GM21381 (cell line): Measurements from ENCODE around the gene RAP2C.

Experiments used
- ATAC-seq: cut with Tn5 transposase; IDR thresholded peaks from one replicate; pipeline ENCODE4 v1.9.1; 2021; ENCODE audit warnings: mild to moderate bottlenecking, moderate library complexity; ENCODE audit not compliant: unreplicated experiment

The RAP2C gene

DNA sequence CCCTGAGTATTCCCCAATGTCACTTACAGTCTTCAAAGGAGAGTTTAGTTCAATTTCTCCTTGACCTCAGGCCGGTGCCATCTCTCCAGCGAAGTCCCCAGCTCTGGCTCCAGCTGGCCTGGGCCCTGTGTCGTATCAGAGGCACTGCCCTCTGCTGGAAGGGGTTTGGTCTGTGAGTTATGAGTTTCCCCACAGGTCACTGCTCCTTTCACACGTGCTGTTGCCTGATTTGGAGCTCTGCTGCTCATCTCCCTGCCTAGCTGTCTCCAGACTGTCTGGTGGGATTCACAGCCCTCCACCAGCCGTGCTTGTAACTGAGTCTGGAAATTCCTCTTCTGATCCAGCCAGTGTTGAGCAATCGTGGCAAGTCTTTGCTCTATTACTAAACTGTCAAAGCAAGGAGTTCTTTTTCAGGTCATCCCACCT, at the start of gene RAP2C:
TSS of gene RAP2C (minus strand) at position 105 of the 426 bp plus-strand sequence. CDS start 2,179 bp downstream, outside the sequence.
- peak; percentile 52 for ATAC-seq

DNA sequence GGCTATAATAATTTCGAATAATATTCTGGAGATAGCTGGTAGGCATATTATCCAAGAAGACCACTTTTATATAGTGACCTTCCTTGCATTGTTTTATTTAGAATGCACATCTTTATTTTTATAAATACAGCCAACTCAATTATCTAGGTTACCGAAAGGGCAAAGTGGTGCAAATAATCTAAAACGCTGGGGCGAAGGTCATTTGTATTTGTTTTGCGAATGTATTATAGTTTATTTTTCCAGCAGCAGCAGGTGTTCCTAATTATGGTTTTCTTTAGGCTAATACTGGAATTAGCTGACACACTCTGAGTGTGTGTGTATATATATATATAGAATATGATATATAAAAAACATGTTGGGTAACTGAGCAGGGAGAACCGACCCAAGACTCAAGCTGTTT, 48.1 kb upstream of the RAP2C start:
- no peak for ATAC-seq

DNA sequence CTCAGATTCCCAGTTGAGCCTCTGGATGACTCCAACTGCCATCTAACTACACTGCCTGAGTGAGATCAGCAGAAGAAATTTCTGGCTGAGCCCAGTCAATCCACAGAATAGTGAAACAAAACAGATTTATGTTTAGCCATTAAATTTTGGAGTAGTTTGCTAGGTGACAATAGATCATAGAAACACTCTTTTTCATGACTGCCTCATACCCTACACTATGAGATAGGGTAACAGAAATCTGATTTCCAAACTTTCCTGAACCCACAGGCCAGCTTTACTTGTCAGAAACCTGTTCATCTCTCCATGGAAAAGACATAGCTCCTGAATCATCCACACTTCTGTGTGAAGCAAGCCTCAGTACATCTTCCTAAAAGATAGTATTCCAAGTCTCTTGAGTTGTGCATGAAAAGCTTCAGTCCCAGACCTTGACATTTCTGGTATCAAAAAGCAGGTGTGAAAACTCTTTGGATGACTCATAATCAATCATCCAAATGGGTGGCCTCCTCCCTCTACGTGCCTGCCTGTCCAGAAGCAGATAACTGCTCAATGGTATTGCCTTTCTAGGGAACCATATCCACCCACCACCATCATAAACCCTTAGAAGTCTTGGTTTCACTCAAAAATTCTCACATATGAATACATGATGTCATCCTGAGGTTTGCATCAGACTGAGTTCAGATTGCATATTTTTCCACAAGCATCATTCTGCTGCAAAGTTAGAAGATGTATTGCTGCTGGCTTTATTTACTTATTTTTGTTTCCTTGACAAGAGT, 47.5 kb upstream of the RAP2C start:
- ATAC-seq = no peak

DNA sequence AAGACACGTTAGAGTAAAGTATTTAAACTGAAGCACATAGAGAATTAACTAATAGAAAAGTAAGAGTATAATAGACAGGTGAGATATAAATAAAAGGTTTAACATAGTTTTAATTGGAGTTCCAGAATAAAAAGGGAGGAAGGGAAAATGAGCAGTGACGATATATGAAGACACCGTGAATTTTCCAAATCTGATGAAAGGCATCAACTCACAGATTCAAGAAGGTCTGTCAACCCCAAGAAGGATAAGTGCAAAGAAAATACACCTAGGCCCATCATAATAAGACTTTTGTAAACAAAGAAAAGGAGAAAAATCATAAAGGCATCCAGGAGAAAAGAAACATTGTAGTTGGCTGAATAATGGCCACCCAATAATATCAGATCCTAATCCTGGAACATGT, 43.9 kb upstream of the RAP2C start:
- no peak for ATAC-seq

DNA sequence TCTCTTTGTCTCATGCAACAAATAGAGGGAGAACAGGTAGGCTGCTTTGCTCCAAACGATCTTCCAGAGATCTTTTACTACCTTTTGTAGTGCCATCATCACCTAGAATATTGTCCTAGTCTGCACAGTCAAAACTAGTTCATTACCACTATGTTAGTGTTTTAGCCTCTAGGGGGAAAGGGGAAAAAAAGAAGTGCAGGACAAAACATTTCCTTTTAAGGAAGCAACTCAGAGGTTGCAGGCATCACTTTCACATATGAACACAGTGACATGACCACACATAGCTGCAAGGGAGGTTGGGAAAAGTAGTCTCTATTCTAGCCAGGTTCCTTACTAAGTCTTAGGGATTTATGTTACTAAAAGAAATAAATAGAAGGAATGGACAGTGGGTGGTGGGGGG, 39.3 kb upstream of the RAP2C start:
- no peak for ATAC-seq

DNA sequence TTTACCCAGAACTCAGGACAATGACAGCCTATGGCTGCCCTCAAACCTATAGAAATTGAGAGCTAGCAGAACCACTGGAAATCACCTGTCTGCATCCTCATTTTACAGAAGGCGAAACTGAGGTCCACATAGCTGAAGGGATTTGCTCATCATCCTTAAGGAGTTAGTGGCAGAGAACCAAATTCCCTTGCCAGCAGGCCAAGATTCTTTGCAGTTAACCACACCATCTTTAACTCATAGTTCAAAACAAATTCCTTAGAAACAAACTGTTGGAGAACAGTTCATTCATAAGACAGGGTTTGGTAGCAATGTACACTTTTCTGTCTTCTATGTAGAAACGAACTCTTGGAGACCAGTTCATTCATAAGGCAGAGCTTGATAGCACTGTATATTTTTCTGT, 37.9 kb upstream of the RAP2C start:
- ATAC-seq = no peak

DNA sequence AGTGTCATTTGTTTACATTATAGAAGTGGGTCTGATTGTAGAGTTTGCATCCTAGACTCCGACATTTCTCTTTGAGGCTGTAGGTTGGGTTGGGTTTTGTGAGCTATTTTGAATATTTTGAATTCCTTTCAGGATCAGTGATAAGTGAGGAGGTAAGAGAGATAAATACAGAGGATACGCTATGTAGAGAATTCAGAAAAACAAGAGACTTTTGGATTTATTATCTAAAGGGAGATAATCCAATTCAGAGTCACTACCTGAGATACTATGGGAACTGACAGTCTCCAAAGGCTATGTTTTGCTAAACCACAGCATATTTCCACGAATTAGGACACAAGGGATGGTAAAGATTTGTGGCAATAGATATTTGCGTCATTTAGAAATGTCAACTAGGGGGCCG, 16.9 kb upstream of the RAP2C start:
- no peak for ATAC-seq

DNA sequence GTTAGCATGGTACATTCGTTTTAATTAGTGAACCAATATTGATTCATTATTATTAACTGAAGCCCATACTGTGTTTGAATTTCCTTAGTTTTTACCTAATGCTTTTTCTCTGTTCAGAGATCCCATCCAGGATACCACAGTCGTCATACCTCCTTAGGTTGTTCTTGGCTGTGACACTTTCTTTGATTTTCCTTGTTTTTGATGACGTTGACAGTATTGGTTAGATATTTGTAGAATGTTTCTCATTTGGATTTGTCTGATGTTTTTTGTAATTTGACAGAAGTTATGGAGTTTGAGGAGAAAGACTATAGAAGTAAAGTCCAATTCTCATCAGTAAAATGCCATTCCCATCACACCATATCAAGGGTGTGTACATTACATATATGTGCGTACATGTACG, 16.2 kb upstream of the RAP2C start:
- ATAC-seq = no peak

DNA sequence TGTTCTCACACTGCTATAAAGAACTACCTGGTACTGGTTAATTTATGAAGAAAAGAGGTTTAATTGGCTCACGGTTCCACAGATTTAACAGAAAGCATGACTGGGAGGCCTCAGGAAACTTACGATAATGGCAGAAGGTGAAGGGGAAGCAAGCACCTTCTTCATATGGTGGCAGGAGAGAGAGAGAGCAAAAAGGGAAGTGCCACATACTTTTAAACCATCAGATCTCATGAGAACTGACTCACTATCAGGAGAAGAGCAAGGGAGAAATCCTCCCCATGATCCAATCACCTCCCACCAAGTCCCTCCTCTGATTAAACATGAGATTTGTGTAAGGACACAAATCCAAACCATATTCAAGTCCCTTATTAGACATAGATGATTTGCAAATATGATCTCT, 12.3 kb upstream of the RAP2C start:
- no peak for ATAC-seq

DNA sequence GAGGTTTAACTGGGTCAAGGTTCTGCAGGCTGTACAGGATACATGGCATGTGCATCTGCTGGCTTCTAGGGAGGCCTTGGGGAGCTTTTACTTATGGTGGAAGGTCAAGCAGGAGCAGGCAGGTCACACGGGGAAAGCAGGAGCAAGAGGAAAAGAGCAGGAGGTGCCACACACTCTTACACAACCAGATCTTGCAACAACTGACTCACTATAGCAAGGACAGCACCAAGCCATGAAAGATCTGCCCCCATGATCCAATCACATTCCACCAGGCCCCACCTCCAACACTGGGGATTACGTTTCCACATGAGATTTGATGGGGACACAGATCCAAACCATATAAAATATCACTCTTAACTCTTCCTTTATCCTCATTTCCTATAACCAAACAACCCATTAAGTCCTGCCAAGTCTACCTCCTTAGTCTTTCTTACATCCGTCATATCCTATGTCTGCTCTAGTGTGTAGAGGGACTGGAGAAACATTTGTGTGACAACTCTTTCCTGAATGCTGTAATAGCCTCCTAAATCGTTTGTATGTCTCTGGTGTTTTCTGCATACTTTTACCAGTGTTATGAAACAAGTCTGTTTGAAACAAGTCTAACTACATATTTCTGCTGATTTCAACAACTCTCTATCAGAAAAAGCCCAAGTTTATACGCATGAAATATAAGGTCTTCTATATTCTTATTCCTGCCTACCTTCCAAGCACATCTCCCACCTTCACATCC, 8.3 kb upstream of the RAP2C start:
- ATAC-seq = no peak

DNA sequence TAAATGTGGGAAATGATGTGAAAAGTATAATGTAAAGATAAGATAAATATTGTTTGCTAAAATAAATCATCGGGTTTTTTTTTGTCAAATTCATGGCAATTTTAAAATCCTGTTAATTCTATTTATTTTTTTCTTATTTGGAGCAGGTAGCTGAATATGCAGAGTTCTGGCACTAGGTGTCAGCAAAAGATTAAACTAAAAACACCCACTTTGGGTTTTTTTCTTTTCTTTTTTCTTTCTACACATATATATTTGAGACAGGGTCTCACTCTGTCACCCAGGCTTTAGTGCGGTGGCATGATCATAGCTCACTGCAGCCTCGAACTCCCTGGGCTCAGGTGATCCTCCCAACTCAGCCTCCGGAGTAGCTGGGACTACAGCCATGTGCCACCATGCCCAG, 6.9 kb upstream of the RAP2C start:
- no peak for ATAC-seq

DNA sequence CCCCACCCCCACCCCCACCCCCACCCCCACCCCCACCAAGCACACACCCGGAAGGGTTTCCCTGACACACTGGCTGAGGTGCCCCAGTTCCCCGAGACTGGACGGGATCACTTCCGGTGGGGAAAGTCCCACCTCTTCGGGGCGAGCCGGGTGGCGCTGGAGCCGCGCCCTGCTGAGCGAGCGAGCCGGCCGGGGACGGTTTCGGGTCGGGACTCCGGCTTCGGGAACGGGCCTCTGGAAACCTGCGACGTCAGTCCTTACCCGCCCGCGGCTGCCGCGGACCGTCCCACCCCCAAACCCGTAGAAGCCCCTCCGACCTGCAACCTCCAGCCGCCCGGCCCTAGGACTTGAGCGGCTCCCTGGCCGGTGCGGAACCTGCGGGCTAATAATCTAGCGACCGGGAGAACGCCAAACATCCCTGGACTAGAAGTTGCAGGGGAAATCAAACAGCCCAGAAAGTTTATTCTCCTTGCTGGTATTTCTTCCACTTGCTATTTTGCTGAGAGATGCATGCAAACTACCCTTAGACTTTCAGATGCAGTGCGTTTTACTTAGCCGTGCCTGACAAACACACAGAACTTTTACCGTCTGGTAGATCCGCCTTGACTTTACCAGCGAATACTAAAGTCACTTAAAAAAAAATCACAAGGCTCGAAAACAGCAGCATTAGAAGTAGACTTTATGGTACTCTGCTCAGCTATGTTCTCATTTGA, 991 bp downstream of the RAP2C start:
- ATAC-seq = peak; percentile 56

DNA sequence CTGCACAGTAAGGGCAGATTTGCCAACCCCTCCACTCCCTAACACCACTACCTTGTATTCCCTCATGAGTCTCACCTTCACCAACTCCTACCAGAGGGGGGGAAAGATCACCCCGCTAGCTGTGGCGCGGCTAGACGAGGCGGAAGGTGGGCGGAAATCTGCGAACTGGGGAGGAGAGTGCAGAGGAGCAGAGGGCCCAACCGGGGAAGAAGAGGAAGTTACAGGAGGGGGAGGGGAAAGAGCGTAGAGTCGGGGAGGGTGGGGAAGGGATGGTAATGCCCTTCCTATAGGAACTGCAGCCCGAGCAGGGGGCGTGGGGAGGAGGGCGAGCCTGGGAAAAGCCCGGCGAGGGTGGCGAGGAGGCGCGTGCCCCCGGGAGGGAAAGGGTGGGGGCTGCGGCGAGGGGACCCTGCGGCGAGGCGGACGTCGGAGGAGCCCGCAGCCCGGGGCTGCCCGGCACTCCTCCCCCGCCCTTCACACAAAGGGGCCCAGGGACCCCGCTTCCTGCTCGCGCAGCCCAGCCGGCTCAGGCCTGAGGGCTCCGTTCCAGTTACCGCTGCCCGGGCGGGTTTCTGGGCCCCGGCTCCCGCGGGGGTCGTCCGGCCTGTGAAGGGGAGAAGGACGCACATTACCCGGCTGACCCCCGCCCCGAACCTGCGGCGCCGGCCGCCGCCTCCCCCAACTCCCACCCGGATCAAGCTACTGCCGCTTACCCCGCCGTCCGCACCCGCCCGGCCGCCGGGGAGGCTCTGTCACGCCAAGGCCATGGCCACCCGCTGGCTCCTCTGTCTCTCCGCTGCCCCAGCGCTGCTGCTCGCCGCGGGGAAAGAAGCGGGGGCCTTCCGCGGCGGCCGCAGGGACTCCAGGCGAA, 1.8 kb downstream of the RAP2C start:
- ATAC-seq = peak; percentile 67

DNA sequence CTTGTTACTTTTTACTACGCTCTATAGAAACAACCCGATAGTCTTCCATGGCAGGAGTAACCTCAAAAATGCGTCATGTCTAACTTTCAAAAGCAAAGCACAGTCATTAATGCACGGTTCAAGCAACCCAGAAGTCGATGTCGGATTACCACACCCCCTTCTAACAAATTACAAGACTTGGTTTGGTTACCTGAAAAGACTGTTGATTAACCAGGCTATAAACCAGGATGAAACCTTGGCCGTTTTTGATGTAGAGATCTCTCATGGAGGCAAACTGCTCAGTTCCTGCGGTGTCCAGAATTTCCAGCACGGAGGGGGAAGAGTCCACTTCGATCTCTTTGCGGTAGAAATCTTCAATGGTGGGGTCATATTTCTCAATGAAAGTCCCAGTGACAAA, 2.4 kb downstream of the RAP2C start:
- peak; percentile 16 for ATAC-seq

DNA sequence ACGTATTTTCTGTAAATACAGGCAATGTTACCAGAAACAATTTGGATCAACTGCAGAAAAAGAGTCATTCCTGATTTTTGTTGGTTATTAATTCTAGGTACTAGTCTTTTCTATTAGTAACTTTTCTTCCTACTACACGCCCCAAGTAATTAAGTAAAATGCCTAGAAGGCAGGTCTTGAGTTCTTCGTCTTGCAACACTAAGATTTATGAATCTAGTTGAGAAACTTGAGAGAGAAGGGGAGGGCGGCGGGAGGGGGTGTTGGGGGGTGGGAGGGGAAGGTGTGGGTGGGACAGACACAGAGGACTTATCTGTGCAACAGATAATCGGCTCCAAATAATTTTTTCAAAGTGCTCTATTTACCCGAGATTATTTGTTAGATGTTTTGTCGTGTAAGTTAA, 3.0 kb downstream of the RAP2C start:
- ATAC-seq = no peak

DNA sequence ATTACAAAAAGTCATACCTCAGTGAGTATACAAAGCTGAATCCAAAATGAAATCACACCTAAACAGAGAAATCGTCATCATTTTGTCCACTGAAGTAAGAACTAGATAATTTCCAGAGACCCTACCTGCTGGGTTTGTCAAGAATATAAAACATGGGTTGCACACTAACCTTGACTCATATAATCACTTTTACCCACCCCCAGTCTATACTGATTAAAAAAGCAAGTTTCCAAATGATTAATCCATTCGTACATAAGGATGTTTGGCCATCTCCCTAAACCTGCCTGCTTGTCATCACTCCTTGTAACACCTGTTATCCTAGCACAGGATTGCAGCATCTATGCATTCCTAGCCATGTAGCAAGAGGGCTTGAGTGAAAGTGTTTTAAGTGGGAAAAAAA, 4.7 kb downstream of the RAP2C start:
- no peak for ATAC-seq

DNA sequence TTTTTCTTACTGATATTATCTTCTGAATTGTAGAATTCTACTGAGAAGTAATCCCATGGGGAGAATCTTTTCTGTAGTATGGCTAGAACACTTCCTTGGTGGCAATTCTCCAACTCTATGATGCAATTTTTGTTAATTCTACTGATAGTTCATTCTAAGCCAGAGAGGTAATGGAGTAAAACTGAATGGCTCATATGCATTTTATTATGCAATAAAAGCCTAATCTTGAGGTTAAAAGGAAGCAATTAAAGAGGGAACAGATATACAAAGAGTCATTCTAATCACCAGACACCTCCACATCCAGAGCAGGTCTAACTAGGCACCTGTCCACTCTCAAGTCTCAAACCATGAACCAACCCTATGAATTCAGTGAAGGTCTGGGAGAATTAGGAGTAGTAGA, 9.7 kb downstream of the RAP2C start:
- no peak for ATAC-seq

DNA sequence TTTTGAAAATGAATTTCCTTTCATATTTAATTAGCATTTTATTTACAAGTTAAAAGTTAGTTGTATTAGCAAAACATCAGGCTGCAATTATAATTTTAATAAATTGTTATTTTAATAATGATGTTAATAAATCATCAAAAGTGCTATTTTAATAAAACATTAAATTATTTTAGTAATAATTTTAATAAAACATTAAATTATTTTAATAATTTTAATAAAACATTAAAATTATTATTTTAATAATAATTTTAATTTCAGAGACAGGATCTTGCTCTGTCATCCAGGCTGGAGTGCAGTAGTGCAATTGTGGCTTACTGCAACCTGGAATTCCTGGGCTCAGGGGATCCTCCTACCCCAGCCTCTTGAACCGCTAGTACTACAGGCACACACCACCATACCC, 10.8 kb downstream of the RAP2C start:
- no peak for ATAC-seq

DNA sequence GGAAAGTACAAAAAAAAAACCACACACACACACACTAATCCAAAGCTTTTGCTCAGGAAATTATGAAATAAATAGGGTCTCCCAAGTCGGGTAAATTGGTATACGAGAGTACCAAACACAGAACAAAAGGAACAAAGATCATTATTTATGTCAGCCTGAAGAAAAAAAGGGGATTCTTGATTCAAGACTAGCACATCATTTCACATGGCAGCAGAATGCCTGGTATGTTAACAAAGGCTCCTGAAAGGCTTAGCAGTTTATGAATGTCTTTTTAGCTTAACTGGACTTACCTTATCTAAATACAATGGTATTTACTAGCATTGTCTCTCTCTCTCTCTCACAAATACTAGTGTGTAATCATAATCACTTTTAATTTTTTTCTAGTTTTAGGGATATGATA, 11.3 kb downstream of the RAP2C start:
- no peak for ATAC-seq

DNA sequence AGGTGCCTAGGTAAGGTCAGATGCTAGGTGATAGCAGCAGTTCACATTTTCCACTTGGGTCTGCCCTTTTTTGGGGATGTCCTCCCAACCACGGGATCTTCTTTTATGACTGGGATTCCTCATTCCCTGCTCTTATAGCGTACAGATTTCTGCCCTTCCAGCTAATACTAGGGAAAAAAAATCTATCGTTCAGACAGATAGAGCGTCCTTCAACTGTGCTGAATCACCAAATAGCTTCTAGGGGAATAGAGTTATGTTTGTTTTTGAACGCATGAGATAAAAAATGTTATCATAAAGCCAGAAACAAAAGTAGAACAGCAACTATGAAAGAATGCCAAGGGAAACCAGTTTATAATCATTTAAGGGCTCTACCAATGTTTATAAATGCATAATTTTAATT, 13.0 kb downstream of the RAP2C start:
- no peak for ATAC-seq

DNA sequence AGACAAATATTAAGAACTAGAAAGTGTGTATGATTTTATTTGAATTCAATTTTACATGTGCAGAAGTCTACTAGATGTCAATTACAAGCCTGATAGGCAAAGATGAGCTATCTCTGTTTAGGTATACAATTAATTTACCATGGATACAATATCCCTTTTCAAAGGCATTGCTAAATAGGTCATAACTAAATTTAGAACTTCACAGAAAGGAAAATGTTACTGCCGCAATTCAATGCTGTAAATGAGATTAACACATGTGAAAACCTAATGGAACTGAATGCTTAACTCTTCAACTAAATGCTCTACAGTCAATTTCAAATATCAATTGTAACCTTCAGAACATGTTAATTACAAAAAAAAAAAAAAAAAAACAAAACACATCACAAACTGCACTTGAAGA, 14.6 kb downstream of the RAP2C start:
- ATAC-seq = no peak
